HFF-Myc (cell line): Measurements from ENCODE around the gene NF1.

ENCODE experiments used
- DNase-seq: peaks from one replicate; pipeline ENCODE4 v3.0.0-alpha.2; 2011; ENCODE audit warnings: low read depth; ENCODE audit errors: extremely low read depth
- H3K4me3 ChIP-seq: replicated peaks from 2 replicates; pipeline ENCODE4 v1.5.1; 2011; ENCODE audit warnings: low read depth, mild to moderate bottlenecking, control low read depth, low read length
- TF ChIP-seq, protein P1 (sequence below): IDR thresholded peaks from 2 replicates; pipeline ENCODE4 v1.5.1; 2012; ENCODE audit warnings: mild to moderate bottlenecking, low read depth, low read length, control low read depth; ENCODE audit errors: missing control alignments

Gene NF1

DNA sequence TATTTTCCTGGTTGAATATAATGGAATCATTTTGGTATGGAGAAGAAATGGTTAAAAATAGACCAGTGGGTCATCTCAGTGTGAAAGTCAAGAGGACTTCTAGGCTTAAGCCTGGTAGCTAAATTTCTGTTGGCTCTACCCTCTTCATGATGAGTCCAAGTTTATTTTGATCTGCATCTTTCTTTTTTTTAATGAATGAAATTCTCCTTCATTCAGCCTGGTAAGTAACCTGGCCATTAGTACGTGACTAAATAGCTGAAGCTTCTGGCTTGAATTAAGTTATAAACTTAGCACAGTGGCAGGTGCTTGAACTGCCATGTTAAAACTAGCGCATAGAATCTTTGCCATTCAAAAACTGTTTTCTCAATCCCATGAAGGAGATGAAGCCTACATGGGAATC, 28.0 kb downstream of the NF1 start:
- TF ChIP-seq, protein P1, sequence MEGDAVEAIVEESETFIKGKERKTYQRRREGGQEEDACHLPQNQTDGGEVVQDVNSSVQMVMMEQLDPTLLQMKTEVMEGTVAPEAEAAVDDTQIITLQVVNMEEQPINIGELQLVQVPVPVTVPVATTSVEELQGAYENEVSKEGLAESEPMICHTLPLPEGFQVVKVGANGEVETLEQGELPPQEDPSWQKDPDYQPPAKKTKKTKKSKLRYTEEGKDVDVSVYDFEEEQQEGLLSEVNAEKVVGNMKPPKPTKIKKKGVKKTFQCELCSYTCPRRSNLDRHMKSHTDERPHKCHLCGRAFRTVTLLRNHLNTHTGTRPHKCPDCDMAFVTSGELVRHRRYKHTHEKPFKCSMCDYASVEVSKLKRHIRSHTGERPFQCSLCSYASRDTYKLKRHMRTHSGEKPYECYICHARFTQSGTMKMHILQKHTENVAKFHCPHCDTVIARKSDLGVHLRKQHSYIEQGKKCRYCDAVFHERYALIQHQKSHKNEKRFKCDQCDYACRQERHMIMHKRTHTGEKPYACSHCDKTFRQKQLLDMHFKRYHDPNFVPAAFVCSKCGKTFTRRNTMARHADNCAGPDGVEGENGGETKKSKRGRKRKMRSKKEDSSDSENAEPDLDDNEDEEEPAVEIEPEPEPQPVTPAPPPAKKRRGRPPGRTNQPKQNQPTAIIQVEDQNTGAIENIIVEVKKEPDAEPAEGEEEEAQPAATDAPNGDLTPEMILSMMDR, result no peak

DNA sequence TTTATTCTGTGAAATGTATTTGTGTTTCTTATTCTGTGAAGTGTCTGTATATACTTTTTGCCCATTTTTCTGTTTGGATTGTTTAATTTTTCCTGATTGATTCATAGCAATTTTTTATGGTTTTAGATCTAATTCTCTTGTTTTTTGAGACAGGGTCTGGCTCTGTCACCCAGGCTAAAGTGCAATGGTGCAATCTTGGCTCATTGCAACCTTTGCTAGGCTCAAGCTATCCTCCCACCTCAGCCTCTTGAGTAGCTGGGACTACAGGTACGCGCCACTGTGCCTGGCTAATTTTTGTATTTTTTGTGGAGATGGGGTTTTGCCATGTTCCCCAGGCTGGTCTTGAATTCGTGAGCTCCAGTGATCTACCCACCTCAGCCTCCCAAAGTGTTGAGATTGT, 31.5 kb downstream of the NF1 start:
- no peak overlapping the region for H3K4me3 ChIP-seq
- DNase-seq, result no peak
- TF ChIP-seq, protein P1, result no peak

More for the DNA sequence above, 28.0 kb downstream of the NF1 start:
- H3K4me3 ChIP-seq, result no peak overlapping the region
- no peak for DNase-seq

DNA sequence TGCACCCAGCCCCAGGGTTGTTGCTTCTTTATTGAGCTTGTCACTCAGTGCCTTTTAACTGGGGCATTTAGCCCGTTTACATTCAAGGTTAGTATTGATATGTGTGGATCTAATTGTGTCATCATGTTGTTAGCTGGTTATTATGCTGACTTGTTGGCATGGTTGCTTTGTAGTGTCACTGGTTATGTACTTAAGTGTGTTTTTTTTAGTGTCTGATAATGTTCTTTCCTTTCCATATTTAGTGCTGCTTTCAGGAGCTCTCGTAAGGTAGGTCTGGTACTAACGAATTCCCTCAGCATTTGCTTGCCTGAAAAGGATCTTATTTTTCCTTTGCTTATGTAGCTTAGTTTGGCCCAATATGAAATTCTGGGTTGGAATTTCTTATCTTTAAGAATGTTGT, 33.5 kb downstream of the NF1 start:
- no peak overlapping the region for H3K4me3 ChIP-seq
- TF ChIP-seq, protein P1, result no peak
- DNase-seq, result no peak

DNA sequence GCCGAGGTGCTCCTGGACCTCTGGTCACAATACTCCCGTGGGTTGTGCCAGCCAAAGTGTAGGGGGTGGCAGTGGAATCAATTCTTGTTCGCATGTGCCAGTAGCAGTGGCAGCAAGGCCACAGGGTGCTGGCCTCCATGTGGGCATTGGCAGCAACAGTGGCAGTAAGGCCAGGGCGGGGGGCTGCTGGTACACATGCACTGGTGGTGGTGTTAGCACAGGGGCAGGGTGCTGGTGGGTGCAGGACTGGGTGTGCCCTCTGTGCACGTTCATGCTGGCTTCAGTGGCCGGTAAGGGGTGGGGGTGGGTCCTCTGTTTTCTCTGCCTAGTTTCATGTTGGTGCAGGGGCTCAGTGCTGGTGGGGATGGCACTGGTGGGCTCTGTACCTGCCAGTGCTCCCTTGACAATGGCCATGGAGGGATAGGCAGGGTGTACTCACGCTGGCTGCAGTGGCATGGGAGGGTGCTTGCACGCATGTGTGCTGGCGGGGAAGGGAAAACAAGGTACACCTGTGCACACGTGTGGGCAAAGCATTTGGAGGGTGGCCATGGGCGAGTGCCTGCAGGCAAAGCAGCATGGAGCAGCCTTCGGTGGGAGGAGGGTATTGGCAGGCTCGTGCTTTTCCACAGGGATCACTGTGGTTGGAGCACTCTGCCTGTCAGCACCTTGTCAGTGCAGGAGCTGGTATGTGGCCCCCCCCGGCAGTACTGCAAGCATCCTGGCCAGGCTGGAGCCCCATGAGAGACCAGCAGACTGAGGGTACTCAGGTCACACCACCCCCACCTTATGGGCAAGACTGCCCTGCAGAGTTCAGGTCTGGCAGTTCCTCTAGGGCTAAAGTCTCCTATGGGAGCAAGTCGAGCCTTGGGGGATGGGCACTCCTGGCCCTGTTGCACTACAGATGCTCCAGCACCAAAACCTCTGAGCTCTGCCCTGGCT, 35.8 kb downstream of the NF1 start:
- TF ChIP-seq, protein P1, result no peak
- no peak for DNase-seq
- H3K4me3 ChIP-seq, result no peak overlapping the region

DNA sequence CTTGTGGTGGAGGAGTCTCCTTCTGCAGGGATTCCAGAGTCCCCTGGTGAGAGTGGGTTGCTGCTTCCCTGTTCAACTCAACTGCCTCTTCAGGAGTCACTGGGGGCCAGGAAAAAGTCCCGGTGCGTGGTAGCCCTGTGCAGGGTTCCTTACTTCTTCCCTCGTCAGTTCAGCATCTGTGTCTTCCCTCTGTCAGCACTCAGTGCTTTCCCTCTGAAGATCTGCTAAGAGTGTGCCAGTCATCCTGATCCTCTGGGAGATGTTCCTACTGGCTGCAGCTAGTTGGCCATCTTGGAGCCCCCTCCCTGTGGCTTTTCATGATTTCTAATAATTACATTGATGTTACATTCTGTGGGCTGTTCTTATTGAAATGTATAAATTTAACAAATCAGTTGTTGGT, 36.5 kb downstream of the NF1 start:
- TF ChIP-seq, protein P1, result no peak
- DNase-seq, result no peak

DNA sequence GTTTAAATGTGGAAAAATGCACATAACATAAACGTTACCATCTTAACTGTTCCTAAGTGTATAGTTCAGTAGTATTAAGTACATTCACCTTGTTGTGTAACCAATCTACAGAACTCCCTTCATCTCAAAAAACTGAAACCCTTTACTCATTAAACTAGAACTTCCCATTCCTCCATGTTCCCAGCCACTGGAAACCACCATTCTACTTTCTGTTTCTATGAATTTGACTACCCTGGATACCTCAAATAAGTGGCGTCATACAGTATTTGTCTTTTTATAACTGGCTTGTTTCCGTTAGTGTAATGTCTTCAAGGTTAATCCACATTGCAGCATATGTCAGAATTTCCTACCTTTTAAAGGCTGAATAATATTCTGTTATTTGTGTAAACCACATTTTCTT, 38.2 kb downstream of the NF1 start:
- H3K4me3 ChIP-seq, result no peak overlapping the region
- no peak for DNase-seq
- TF ChIP-seq, protein P1, result no peak

More for the DNA sequence above, 36.5 kb downstream of the NF1 start:
- H3K4me3 ChIP-seq, result no peak overlapping the region
